Measurements from ENCODE around the gene CHKA. TPM values are rescaled to one million over a fixed set of nuclear protein-coding genes. Genes with fewer than 3 reads are reported as not detected.

The CHKA gene
- total and polyA plus RNA-seq, 4 donors, result 17.6 to 73.4 (median 49.0) TPM

DNA sequence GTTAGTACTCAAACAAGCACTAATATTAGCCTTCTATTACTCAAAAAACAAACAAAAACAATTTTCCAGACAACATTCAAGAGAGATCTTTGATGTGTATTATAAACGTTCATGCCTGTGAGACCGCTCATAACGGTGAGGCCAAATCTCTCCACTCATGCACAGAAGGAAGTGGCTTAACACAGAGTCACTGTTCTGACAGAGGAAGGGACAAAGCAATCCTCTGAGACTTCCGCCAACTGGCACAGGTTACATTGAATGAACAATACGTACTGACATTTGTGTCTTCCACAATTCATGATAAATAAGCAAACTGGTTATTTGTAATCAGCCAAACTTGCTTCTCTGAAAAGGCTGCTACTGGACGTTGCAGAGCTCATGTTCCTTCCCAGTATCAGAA, 30.5 kb downstream of the CHKA start:
- Histone ChIP-seq H3K27me3 (ENCODE audit: control insufficient read depth in 3 of 3, insufficient read depth in 3 of 3, low read length in 2 of 3) (no peaks in the 10 kb centered on the region), H3K4me3 (no peak overlapping the region), H3K9ac (ENCODE audit: insufficient read depth in 1 of 2, low read length in 2 of 2) (peak overlapping the region; percentile 7 to 11), H3K4me1 (ENCODE audit: control insufficient read depth in 5 of 5, insufficient read depth in 5 of 5, low read length in 5 of 5) (peaks cover 0 to 4% (median 0%) of the 10 kb centered on the region in 5 donors), H3K9me3 (ENCODE audit: control insufficient read depth in 4 of 4, insufficient read depth in 3 of 4, low read length in 3 of 4) (no peaks in the 10 kb centered on the region), H3K27ac (ENCODE audit: low read depth in 1 of 2, low read length in 1 of 2) (peak overlapping the region in 1 of 2 donors; percentile 47), H3K36me3 (ENCODE audit: control insufficient read depth in 4 of 4, insufficient read depth in 4 of 4, low read length in 4 of 4) (peaks cover 0 to 3% (median 0%) of the 10 kb centered on the region in 4 donors)
- TF ChIP-seq, protein P1, sequence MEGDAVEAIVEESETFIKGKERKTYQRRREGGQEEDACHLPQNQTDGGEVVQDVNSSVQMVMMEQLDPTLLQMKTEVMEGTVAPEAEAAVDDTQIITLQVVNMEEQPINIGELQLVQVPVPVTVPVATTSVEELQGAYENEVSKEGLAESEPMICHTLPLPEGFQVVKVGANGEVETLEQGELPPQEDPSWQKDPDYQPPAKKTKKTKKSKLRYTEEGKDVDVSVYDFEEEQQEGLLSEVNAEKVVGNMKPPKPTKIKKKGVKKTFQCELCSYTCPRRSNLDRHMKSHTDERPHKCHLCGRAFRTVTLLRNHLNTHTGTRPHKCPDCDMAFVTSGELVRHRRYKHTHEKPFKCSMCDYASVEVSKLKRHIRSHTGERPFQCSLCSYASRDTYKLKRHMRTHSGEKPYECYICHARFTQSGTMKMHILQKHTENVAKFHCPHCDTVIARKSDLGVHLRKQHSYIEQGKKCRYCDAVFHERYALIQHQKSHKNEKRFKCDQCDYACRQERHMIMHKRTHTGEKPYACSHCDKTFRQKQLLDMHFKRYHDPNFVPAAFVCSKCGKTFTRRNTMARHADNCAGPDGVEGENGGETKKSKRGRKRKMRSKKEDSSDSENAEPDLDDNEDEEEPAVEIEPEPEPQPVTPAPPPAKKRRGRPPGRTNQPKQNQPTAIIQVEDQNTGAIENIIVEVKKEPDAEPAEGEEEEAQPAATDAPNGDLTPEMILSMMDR (IDR thresholded peaks at IDR 0.05; ENCODE audit: control extremely low read depth, extremely low read depth), result no peak
- WGBS, 2 donors, result 10 to 30% methylated on average over 6 of the region's 6 CpGs
- ATAC-seq (ENCODE audit: insufficient read depth, low FRiP score) (peak; percentile 69), DNase-seq (peak in 1 of 3 donors; percentile 42)

DNA sequence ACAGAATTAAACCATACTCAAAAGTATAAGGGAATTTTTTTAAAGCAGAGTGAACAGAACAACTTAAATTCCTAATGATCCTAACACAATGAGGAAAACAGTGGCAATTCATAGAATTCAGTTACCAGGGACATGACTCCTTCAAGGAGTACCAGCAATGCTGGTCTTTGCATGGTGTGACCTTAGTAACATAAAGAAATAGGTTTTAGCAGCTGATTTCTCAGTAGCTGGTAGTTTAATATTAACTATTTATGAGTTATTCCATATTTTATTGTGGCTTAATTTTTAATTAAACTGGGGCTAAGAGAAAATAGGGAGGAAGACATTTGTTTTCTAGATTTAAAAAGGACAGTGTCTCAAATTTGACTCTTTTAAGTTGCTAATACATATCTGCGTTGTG, 30.9 kb downstream of the CHKA start:
- Histone ChIP-seq H3K4me1 (ENCODE audit: control insufficient read depth in 5 of 5, insufficient read depth in 5 of 5, low read length in 5 of 5) (peaks cover 0 to 4% (median 0%) of the 10 kb centered on the region in 5 donors), H3K9me3 (ENCODE audit: control insufficient read depth in 4 of 4, insufficient read depth in 3 of 4, low read length in 3 of 4) (no peaks in the 10 kb centered on the region), H3K4me3 (no peak overlapping the region), H3K27ac (ENCODE audit: low read depth in 1 of 2, low read length in 1 of 2) (no peak overlapping the region), H3K9ac (ENCODE audit: insufficient read depth in 1 of 2, low read length in 2 of 2) (peak overlapping the region in 1 of 2 donors; percentile 7), H3K36me3 (ENCODE audit: control insufficient read depth in 4 of 4, insufficient read depth in 4 of 4, low read length in 4 of 4) (peaks cover 0 to 3% (median 0%) of the 10 kb centered on the region in 4 donors), H3K27me3 (ENCODE audit: control insufficient read depth in 3 of 3, insufficient read depth in 3 of 3, low read length in 2 of 3) (no peaks in the 10 kb centered on the region)
- 38 to 46% methylated on average over 1 of the region's 1 CpG for WGBS, 2 donors
- ATAC-seq (ENCODE audit: insufficient read depth, low FRiP score), result no peak
- DNase-seq, result no peak
- TF ChIP-seq, protein P1 (IDR thresholded peaks at IDR 0.05; ENCODE audit: control extremely low read depth, extremely low read depth), result no peak

DNA sequence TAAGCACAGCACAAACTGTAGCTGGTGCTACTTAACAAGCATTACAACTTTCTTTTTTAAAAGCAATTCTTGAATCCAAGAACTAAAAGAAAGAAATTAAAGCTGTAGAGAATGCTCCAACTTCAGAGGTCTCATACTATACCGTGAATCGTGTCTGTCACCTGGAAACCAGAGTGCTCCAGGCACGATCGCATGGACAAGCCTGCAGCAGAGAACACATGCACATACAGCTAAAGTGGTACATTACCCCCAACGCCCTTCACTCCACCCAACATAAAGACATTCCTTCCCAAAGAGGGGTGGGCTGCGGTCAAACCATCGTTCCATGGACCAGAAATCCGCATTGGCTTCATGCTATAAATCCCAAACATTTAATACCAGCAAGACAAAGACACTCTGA, 31.5 kb downstream of the CHKA start:
- Histone ChIP-seq H3K27me3 (ENCODE audit: control insufficient read depth in 3 of 3, insufficient read depth in 3 of 3, low read length in 2 of 3) (no peaks in the 10 kb centered on the region), H3K9ac (ENCODE audit: insufficient read depth in 1 of 2, low read length in 2 of 2) (no peak overlapping the region), H3K4me1 (ENCODE audit: control insufficient read depth in 5 of 5, insufficient read depth in 5 of 5, low read length in 5 of 5) (peaks cover 0 to 4% (median 0%) of the 10 kb centered on the region in 5 donors), H3K27ac (ENCODE audit: low read depth in 1 of 2, low read length in 1 of 2) (peak overlapping the region in 1 of 2 donors; percentile 42), H3K4me3 (no peak overlapping the region), H3K36me3 (ENCODE audit: control insufficient read depth in 4 of 4, insufficient read depth in 4 of 4, low read length in 4 of 4) (peaks cover 0 to 2% (median 0%) of the 10 kb centered on the region in 4 donors), H3K9me3 (ENCODE audit: control insufficient read depth in 4 of 4, insufficient read depth in 3 of 4, low read length in 3 of 4) (no peaks in the 10 kb centered on the region)
- ATAC-seq (ENCODE audit: insufficient read depth, low FRiP score), result no peak
- no peak for DNase-seq
- 78 to 82% methylated on average over 8 of the region's 8 CpGs for WGBS, 2 donors
- TF ChIP-seq, protein P1 (IDR thresholded peaks at IDR 0.05; ENCODE audit: control extremely low read depth, extremely low read depth), result no peak

DNA sequence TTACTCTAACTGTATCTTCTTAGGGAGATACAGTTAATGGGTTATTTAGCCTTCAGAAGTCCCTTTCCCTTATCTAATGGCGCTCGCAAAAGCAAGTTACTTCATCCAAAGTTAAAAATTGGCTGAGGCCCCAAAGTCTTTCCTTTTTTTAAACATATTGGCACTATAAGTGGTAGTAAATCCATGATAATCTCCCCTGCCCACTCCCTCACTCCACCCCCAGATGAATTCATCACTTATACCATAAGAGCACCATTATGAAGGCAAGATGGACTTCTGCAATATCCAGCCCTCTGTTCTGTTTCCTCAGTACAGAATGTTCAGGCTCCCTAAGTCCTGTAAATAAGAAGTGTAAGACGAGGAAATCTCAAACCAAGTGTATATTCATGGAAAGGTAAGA, 37.7 kb downstream of the CHKA start:
- 88 to 91% methylated on average over 3 of the region's 3 CpGs for WGBS, 2 donors

More for the DNA sequence above, 37.7 kb downstream of the CHKA start:
- H3K4me3 ChIP-seq, result no peak overlapping the region
- ATAC-seq (ENCODE audit: insufficient read depth, low FRiP score) (no peak), DNase-seq (peak in 1 of 3 donors; percentile 31)
- no peaks in the 10 kb centered on the region for H3K27me3 ChIP-seq (ENCODE audit: control insufficient read depth in 3 of 3, insufficient read depth in 3 of 3, low read length in 2 of 3)
- no peak overlapping the region for H3K9ac ChIP-seq (ENCODE audit: insufficient read depth in 1 of 2, low read length in 2 of 2)
- H3K36me3 ChIP-seq (ENCODE audit: control insufficient read depth in 4 of 4, insufficient read depth in 4 of 4, low read length in 4 of 4), result peaks cover 0 to 9% (median 3%) of the 10 kb centered on the region in 4 donors
- H3K27ac ChIP-seq (ENCODE audit: low read depth in 1 of 2, low read length in 1 of 2), result no peak overlapping the region
- TF ChIP-seq, protein P1 (IDR thresholded peaks at IDR 0.05; ENCODE audit: control extremely low read depth, extremely low read depth), result no peak
- H3K4me1 ChIP-seq (ENCODE audit: control insufficient read depth in 5 of 5, insufficient read depth in 5 of 5, low read length in 5 of 5), result peaks cover 0 to 12% (median 0%) of the 10 kb centered on the region in 5 donors
- H3K9me3 ChIP-seq (ENCODE audit: control insufficient read depth in 4 of 4, insufficient read depth in 3 of 4, low read length in 3 of 4), result no peaks in the 10 kb centered on the region
